ENCODE measurements around the gene ARL14. TPM values are rescaled to one million over a fixed set of nuclear protein-coding genes. Genes with fewer than 3 reads are reported as not detected.

ARL14 gene
- total RNA-seq, 1 experiment from 2014 or later = not detected

DNA sequence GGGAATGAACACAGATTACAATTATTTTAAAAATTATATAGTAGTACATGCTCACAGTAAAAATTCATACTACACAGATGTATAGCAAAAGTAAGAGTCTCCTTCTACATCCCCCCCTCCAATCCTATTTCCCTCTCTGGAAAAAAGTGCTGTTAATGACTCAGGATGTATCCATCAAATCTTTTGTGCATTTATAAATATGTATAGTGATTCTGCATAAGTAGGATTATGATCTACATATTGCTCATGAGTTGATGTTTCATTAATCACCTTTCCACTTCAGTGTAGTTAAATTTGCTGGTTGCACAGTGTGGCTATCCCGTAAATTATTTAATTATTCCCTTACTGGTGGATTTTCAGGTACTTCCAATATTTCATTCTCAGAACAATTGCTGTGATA is 25.3 kb downstream of the ARL14 start:
- no peaks in the 10 kb centered on the region for H3K9me3 Mint-ChIP-seq
- TF ChIP-seq, protein P1, sequence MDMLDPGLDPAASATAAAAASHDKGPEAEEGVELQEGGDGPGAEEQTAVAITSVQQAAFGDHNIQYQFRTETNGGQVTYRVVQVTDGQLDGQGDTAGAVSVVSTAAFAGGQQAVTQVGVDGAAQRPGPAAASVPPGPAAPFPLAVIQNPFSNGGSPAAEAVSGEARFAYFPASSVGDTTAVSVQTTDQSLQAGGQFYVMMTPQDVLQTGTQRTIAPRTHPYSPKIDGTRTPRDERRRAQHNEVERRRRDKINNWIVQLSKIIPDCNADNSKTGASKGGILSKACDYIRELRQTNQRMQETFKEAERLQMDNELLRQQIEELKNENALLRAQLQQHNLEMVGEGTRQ (CRISPR knock-in tag; IDR thresholded peaks at IDR 0.05) = no peak
- TF ChIP-seq, protein P2, sequence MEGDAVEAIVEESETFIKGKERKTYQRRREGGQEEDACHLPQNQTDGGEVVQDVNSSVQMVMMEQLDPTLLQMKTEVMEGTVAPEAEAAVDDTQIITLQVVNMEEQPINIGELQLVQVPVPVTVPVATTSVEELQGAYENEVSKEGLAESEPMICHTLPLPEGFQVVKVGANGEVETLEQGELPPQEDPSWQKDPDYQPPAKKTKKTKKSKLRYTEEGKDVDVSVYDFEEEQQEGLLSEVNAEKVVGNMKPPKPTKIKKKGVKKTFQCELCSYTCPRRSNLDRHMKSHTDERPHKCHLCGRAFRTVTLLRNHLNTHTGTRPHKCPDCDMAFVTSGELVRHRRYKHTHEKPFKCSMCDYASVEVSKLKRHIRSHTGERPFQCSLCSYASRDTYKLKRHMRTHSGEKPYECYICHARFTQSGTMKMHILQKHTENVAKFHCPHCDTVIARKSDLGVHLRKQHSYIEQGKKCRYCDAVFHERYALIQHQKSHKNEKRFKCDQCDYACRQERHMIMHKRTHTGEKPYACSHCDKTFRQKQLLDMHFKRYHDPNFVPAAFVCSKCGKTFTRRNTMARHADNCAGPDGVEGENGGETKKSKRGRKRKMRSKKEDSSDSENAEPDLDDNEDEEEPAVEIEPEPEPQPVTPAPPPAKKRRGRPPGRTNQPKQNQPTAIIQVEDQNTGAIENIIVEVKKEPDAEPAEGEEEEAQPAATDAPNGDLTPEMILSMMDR (IDR thresholded peaks at IDR 0.05) = no peak
- no peak for TF ChIP-seq PRRX2 (CRISPR knock-in tag; IDR thresholded peaks at IDR 0.05)
- TF ChIP-seq, protein P3, sequence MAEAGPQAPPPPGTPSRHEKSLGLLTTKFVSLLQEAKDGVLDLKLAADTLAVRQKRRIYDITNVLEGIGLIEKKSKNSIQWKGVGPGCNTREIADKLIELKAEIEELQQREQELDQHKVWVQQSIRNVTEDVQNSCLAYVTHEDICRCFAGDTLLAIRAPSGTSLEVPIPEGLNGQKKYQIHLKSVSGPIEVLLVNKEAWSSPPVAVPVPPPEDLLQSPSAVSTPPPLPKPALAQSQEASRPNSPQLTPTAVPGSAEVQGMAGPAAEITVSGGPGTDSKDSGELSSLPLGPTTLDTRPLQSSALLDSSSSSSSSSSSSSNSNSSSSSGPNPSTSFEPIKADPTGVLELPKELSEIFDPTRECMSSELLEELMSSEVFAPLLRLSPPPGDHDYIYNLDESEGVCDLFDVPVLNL (CRISPR knock-in tag; IDR thresholded peaks at IDR 0.05; ENCODE audit: borderline replicate concordance, low read depth) = no peak
- TF ChIP-seq FOXP1 (CRISPR knock-in tag; IDR thresholded peaks at IDR 0.05; ENCODE audit: borderline replicate concordance) = no peak
- TF ChIP-seq ZNF396 (CRISPR knock-in tag; IDR thresholded peaks at IDR 0.05; ENCODE audit: borderline replicate concordance) = no peak
- TF ChIP-seq ZNF219 (CRISPR knock-in tag; IDR thresholded peaks at IDR 0.05; ENCODE audit: borderline replicate concordance) = no peak
- no peak for TF ChIP-seq ESRRA (CRISPR knock-in tag; IDR thresholded peaks at IDR 0.05; ENCODE audit: borderline replicate concordance)
- no peak for TF ChIP-seq SP1 (CRISPR knock-in tag; conservative IDR thresholded peaks at IDR 0.05)
- TF ChIP-seq JAZF1 (CRISPR knock-in tag; IDR thresholded peaks at IDR 0.05) = no peak
- TF ChIP-seq KAT7 (CRISPR knock-in tag; IDR thresholded peaks at IDR 0.05; ENCODE audit: borderline replicate concordance) = no peak
- TF ChIP-seq, protein P4, sequence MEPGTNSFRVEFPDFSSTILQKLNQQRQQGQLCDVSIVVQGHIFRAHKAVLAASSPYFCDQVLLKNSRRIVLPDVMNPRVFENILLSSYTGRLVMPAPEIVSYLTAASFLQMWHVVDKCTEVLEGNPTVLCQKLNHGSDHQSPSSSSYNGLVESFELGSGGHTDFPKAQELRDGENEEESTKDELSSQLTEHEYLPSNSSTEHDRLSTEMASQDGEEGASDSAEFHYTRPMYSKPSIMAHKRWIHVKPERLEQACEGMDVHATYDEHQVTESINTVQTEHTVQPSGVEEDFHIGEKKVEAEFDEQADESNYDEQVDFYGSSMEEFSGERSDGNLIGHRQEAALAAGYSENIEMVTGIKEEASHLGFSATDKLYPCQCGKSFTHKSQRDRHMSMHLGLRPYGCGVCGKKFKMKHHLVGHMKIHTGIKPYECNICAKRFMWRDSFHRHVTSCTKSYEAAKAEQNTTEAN (CRISPR knock-in tag; IDR thresholded peaks at IDR 0.05) = no peak
- TF ChIP-seq ZNF263 (CRISPR knock-in tag; IDR thresholded peaks at IDR 0.05; ENCODE audit: low read depth) = no peak
- TF ChIP-seq, protein P5, sequence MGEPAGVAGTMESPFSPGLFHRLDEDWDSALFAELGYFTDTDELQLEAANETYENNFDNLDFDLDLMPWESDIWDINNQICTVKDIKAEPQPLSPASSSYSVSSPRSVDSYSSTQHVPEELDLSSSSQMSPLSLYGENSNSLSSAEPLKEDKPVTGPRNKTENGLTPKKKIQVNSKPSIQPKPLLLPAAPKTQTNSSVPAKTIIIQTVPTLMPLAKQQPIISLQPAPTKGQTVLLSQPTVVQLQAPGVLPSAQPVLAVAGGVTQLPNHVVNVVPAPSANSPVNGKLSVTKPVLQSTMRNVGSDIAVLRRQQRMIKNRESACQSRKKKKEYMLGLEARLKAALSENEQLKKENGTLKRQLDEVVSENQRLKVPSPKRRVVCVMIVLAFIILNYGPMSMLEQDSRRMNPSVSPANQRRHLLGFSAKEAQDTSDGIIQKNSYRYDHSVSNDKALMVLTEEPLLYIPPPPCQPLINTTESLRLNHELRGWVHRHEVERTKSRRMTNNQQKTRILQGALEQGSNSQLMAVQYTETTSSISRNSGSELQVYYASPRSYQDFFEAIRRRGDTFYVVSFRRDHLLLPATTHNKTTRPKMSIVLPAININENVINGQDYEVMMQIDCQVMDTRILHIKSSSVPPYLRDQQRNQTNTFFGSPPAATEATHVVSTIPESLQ (CRISPR knock-in tag; IDR thresholded peaks at IDR 0.05) = no peak
- TF ChIP-seq, protein P6, sequence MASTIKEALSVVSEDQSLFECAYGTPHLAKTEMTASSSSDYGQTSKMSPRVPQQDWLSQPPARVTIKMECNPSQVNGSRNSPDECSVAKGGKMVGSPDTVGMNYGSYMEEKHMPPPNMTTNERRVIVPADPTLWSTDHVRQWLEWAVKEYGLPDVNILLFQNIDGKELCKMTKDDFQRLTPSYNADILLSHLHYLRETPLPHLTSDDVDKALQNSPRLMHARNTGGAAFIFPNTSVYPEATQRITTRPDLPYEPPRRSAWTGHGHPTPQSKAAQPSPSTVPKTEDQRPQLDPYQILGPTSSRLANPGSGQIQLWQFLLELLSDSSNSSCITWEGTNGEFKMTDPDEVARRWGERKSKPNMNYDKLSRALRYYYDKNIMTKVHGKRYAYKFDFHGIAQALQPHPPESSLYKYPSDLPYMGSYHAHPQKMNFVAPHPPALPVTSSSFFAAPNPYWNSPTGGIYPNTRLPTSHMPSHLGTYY (CRISPR knock-in tag; IDR thresholded peaks at IDR 0.05) = no peak
- no peak for TF ChIP-seq SOX15 (CRISPR knock-in tag; IDR thresholded peaks at IDR 0.05)
- ChIA-PET CTCF (no interaction called here), POLR2A (no interaction called here)
- H3K27ac Mint-ChIP-seq = no peak overlapping the region
- DNase-seq (ENCODE audit: low spot score) (no peak), ATAC-seq (no peak)
- H3K36me3 Mint-ChIP-seq = no peaks in the 10 kb centered on the region
- H3K4me3 Mint-ChIP-seq = no peak overlapping the region
- peaks cover 6% of the 10 kb centered on the region for H3K4me1 Mint-ChIP-seq
- no peaks in the 10 kb centered on the region for H3K27me3 Mint-ChIP-seq (ENCODE audit: low read depth)

DNA sequence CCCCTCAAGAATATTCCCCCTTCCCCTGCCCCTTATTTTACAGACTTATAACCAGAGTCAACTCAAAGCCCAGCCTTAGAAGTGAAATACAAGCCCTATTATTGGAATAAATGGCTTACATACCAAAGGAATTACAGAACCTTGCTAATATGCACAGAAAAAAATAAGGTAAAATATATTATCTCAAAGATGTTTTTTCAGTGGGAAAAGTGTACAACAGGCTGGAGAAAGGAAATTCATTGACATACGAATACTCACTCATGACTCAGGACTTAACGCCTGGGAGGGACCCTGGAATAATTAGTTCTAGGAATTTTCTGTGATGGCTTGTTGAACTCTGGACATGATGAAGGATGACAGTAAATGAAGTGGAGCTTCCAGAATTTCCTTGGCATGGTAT is 27.0 kb downstream of the ARL14 start:
- no peak overlapping the region for H3K27ac Mint-ChIP-seq
- DNase-seq (ENCODE audit: low spot score) (no peak), ATAC-seq (no peak)
- peaks cover 4% of the 10 kb centered on the region; the same call in 1 of the 2 replicates for H3K4me1 Mint-ChIP-seq
- H3K36me3 Mint-ChIP-seq = no peaks in the 10 kb centered on the region
- H3K27me3 Mint-ChIP-seq (ENCODE audit: low read depth) = no peaks in the 10 kb centered on the region; the same call in 1 of the 2 replicates
- H3K4me3 Mint-ChIP-seq = no peak overlapping the region
- ChIA-PET POLR2A (no interaction called here), CTCF (no interaction called here)
- H3K9me3 Mint-ChIP-seq = no peaks in the 10 kb centered on the region
- TF ChIP-seq ZNF396 (CRISPR knock-in tag; IDR thresholded peaks at IDR 0.05; ENCODE audit: borderline replicate concordance) = no peak
- TF ChIP-seq, protein P7, sequence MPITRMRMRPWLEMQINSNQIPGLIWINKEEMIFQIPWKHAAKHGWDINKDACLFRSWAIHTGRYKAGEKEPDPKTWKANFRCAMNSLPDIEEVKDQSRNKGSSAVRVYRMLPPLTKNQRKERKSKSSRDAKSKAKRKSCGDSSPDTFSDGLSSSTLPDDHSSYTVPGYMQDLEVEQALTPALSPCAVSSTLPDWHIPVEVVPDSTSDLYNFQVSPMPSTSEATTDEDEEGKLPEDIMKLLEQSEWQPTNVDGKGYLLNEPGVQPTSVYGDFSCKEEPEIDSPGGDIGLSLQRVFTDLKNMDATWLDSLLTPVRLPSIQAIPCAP (CRISPR knock-in tag; IDR thresholded peaks at IDR 0.05) = no peak
- TF ChIP-seq FOXK1 (CRISPR knock-in tag; IDR thresholded peaks at IDR 0.05) = no peak
- TF ChIP-seq FOXP1 (CRISPR knock-in tag; IDR thresholded peaks at IDR 0.05; ENCODE audit: borderline replicate concordance) = no peak
- no peak for TF ChIP-seq ZNF121 (CRISPR knock-in tag; IDR thresholded peaks at IDR 0.05)
- no peak for TF ChIP-seq SP1 (CRISPR knock-in tag; conservative IDR thresholded peaks at IDR 0.05)
- TF ChIP-seq OVOL2 (CRISPR knock-in tag; IDR thresholded peaks at IDR 0.05; ENCODE audit: borderline replicate concordance) = no peak
- TF ChIP-seq, protein P8, sequence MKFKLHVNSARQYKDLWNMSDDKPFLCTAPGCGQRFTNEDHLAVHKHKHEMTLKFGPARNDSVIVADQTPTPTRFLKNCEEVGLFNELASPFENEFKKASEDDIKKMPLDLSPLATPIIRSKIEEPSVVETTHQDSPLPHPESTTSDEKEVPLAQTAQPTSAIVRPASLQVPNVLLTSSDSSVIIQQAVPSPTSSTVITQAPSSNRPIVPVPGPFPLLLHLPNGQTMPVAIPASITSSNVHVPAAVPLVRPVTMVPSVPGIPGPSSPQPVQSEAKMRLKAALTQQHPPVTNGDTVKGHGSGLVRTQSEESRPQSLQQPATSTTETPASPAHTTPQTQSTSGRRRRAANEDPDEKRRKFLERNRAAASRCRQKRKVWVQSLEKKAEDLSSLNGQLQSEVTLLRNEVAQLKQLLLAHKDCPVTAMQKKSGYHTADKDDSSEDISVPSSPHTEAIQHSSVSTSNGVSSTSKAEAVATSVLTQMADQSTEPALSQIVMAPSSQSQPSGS (CRISPR knock-in tag; IDR thresholded peaks at IDR 0.05; ENCODE audit: borderline replicate concordance, low read depth) = no peak
- TF ChIP-seq, protein P9, sequence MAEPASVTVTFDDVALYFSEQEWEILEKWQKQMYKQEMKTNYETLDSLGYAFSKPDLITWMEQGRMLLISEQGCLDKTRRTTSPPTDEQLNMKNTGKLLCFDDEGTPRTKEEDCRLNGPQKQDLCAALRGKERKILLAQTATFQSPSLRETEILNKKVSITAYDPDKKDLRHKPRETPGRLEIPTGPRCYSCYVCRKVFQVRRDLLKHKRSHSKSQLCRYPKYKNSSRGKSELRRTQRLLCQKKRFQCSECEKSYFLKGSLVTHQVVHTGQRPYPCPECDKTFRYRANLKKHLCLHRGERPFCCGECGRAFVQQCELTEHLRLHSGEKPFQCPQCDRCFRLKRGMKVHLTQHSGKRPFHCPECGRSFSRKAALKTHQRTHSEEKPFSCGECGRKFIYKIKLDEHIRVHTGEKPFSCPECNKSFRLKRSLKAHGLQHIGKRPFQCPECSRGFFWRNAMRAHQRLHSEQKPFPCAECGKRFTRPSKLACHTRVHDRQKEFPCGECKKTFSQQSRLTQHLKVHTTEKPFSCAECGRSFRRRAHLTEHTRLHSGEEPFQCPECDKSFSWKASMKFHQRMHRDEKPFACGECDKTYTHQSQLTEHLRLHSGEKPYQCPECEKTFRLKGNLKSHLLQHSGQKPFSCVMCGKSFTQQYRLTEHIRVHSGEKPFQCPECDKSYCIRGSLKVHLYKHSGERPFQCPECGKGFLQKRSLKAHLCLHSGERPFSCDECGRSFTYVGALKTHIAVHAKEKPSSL (CRISPR knock-in tag; conservative IDR thresholded peaks at IDR 0.05) = no peak
- TF ChIP-seq ZNF416 (CRISPR knock-in tag; IDR thresholded peaks at IDR 0.05) = no peak
